Epithelial cell of proximal tubule (primary cell): ENCODE results near the gene CHCHD2. TPM values are rescaled to one million over a fixed set of nuclear protein-coding genes. Genes with fewer than 3 reads are reported as not detected.

Experiments used
- DNase-seq: peaks from one replicate; pipeline ENCODE4 v3.0.0-alpha.2; 2011; ENCODE audit warnings: low read depth
- H3K4me3 ChIP-seq: 2 replicates; pipeline ENCODE4 v1.5.1; 2011; ENCODE audit warnings: low read depth, mild to moderate bottlenecking, low read length
- CTCF ChIP-seq: conservative IDR thresholded peaks from 2 replicates; pipeline ENCODE4 v1.5.1; 2012; ENCODE audit warnings: low read depth, mild to moderate bottlenecking, low read length
- total RNA-seq: library from RNA; depleted of rRNA; stranded (reverse); fragments of >200 nt; gene quantifications from 2 replicates; pipeline ENCODE4 v1.2.3, GENCODE V29; 2015

CHCHD2 gene
- total RNA-seq, 1 donor from 2014 or later, result 664 TPM

DNA sequence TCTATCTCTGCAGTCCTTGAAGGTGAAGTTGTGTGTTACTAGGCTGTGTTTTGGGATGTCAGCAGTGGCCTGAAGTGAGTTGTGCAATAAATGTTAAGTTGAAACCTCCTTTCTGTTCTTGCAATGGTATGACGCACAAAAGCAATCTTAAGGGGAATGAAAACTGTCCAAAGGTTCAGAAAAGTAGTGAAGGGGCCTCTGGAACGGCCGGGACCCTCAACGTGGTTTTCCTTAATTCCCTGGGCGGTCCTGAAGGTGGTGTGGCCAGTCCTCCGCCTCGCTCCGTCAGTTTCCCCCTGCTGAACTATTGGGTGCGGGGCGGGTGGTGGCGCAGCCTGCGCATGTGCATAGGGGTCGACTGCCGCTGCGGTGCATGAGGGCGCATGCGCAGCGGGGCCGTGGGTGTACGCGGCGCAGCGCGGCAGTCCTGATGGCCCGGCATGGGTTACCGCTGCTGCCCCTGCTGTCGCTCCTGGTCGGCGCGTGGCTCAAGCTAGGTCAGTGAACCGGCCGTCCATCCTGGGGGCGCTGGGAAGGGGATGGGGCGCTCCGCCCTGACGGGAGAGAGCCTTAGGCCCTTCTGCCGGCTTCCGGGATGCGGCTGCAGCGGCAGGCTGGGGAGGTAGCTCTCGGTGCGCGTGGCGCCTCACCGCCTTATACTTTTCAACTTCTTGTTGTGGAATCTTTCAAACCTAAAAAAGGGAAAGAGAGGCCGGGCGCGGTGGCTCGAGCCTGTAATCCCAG is 42.2 kb downstream of the CHCHD2 start, which contains the start of gene SUMF2:
SUMF2 (plus strand) TSS at position 405 of the 744 bp plus-strand sequence; CDS start at position 431, 26 bp downstream.
- H3K4me3 ChIP-seq, result peak within 1 kb of the TSS; percentile 92
- no peak for TF ChIP-seq CTCF
- no peak for DNase-seq

GRCh38 chr7:56063500-56063881 is 42.8 kb downstream of the CHCHD2 start:
- DNase-seq, result no peak
- H3K4me3 ChIP-seq, result no peak overlapping the region
- TF ChIP-seq CTCF, result no peak

DNA sequence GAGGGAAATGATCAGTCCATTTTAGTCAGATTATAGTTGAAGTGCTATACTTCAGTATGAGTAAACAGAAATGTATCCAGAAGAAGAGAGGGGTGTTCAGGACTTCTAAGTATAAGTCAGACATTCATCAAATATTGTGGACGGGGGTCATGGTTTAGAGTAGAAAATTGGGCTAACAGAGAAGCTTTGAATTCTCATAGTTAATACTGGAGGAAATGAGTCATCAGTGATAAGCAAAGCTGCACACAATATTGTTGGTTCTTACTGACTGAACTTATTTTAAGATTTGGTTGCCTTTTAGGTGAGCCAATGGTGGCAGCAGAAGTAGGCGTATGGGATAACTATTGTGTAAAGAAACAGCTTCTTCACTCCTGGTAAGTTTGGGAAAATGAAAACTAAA is 43.9 kb downstream of the CHCHD2 start:
- TF ChIP-seq CTCF, result no peak
- no peak overlapping the region for H3K4me3 ChIP-seq
- no peak for DNase-seq

DNA sequence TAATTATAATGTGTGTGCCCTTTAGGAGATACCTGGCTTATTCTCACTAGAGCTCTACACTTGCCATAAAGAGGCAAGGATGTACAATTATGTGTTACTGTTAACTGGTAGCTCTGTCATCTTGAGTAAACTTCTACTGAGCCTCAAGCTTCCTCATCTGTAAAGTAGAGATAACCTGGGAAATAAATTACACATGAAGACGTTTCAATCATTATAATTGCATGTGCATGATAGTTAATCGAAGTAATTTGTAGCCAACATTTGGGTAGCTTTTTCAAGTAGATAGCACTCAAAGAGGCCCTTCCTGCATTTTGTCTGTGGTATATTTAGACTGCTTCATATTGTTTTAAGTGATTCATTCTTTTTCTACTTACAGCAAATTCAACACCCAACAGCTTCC is 52.3 kb downstream of the CHCHD2 start:
- no peak for DNase-seq
- no peak overlapping the region for H3K4me3 ChIP-seq
- TF ChIP-seq CTCF, result no peak

GRCh38 chr7:56053379-56053778 is 52.9 kb downstream of the CHCHD2 start:
- peak overlapping the region; percentile 70 for H3K4me3 ChIP-seq
- no peak for TF ChIP-seq CTCF
- DNase-seq, result no peak

Other genes with a start within 250 kb of the CHCHD2 start
- gene SEPTIN14, start 243.7 kb downstream of the CHCHD2 start, total RNA-seq, result not detected in 2 replicates
- 2.4 and 2.6 TPM in 2 replicates for gene ZNF713, start 219.0 kb downstream of the CHCHD2 start, total RNA-seq
- gene MRPS17, start 154.6 kb downstream of the CHCHD2 start, total RNA-seq, result 11.5 and 17.9 TPM in 2 replicates
- 74.2 and 98.4 TPM in 2 replicates for gene NIPSNAP2, start 141.9 kb downstream of the CHCHD2 start, total RNA-seq
- gene PSPH, start 55.0 kb downstream of the CHCHD2 start, total RNA-seq, result 38.6 and 55.2 TPM in 2 replicates
- 272 and 308 TPM in 2 replicates for gene CCT6A, start 54.7 kb downstream of the CHCHD2 start, total RNA-seq
- gene SUMF2, start 42.2 kb downstream of the CHCHD2 start, total RNA-seq, result 72.1 and 102 TPM in 2 replicates
- 0.22 TPM in 1 of 2 replicates, not detected in the other for gene PHKG1, start 13.5 kb downstream of the CHCHD2 start, total RNA-seq
- gene NUPR2, start 9.9 kb upstream of the CHCHD2 start, total RNA-seq, result 0.65 and 3.1 TPM in 2 replicates